Amygdala (tissue), 56 donors: Measurements from ENCODE around the gene SLC6A11.
A peak's percentile ranks its signal among the peaks of the same experiment; 100 is the strongest.

Experiments used
- DNase-seq, 56 donors: peaks; one replicate each; lab custom pipeline; 2025; lab: John Stamatoyannopoulos, UW

The SLC6A11 gene

DNA sequence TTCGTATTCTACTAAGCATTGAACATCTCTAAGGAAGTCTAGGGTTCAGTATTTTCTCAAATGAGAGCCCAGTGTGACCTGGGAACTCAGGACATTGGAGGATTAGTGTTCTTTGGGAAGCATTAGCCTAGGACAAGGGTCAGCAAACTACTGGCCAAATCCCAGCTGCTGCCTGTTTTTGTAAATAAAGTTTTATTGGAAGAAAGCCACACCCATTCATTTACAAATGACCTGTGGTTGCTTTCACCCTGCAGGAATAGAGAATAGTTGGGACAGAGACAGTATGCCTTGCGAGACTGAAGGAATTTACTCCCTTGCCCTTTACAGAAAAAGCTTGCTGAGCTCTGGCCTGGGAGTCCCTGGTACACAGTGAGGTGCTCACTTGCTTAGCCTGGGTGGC lies 20.6 kb downstream of the SLC6A11 start:
- DNase-seq, result no peak

DNA sequence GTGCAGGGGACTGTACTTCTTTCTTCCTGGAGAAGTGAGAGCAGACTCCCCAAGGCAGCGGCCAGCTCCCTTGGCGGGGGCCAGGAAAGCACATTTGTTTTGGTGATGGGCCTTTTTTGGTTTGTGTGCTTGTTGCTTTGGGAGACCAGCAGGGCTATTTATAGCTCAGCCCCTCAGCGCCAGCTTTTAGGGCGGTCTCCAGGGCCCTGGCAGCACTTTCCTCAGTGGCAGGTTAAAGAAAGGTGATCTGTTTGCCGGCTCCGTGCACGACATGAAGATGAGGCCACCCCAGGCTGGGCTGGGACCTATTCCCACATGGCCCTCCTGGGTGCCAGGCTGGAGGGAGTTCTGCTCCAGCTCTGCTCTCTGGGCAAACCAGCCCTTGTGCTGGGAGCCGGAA lies 21.8 kb downstream of the SLC6A11 start:
- DNase-seq, result peak in 20 of 56 donors; percentile 7 to 66 (median 38)

DNA sequence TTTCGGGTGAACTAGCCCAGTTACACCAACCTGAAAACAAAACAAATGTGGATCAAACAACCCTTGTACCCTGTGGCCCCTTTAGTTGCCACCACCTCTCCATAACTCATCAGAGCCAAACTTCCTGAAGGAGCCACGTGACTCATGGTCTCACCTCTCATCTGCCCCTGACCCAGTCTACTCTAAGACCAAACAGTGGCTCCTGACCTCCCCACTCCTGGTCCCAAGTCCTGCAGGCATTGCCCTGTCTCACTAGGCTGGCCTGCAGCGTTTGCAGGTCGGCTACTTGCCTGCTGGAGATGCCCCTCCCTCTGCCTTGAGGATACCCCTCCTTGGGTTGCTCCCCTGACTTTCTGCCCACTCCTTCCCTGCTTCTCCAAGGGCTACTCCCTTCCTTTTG lies 23.1 kb downstream of the SLC6A11 start:
- no peak for DNase-seq

DNA sequence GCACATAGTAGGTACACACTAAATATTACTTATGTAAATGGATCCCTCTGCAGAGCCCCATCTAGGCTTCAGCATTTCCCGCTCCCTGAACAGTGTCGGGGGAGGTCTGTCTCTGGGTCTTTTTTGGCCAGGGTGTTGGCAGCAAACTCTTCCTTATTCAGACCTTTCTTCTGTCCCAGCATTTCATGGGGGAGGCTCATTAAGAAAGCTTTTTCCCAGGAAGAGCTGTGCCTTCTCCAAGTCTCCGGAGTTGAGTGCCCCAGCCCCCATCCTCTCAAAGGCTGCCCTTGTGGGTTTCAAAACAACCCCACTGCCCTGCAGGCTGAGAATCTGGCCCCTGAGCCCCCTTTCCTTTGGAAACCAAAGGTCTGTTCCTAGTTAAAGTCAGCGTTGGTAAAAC lies 25.1 kb downstream of the SLC6A11 start:
- peak in 4 of 56 donors; percentile 16 to 30 (median 20) for DNase-seq

- DNase-seq, result no peak
Measured at GRCh38 chr3:10843378-10843777, 27.4 kb downstream of the SLC6A11 start.

DNA sequence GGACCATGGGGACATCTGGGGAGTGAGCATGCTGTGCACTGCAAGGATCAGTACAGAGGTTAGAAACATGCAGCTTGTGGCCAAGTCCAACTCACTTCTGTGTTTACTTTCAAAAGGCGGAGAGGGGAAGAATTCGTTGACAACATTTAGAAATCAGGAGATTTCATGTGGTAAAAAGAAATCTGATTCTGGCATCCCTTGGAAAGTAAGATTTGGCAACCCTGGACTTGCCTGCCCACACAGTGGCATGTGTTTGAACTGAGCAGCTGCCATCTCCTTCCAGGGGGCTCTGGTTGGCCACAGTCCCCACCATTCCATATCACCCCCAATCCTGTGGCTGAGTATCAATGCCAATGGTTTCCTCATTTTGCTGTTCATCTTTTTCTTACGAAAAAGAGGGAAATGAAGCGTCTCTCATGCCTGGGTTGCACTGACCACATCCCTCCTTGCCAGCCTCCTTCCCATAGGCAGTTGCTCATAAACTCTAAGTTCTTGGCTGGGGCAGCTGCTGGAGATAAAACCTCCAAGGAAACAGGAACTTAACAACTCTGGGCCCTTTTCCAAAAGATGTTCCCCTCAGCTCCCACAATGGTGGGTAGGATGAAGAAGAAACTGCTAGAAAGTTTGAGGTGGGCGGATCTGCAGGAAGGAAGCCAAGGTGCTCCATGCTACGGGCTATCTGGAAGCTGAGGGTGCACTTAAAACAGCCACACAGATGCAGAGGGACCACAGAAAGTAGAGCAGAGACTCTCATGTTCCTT lies 29.2 kb downstream of the SLC6A11 start:
- peak in 1 of 56 donors; percentile 32 for DNase-seq

DNA sequence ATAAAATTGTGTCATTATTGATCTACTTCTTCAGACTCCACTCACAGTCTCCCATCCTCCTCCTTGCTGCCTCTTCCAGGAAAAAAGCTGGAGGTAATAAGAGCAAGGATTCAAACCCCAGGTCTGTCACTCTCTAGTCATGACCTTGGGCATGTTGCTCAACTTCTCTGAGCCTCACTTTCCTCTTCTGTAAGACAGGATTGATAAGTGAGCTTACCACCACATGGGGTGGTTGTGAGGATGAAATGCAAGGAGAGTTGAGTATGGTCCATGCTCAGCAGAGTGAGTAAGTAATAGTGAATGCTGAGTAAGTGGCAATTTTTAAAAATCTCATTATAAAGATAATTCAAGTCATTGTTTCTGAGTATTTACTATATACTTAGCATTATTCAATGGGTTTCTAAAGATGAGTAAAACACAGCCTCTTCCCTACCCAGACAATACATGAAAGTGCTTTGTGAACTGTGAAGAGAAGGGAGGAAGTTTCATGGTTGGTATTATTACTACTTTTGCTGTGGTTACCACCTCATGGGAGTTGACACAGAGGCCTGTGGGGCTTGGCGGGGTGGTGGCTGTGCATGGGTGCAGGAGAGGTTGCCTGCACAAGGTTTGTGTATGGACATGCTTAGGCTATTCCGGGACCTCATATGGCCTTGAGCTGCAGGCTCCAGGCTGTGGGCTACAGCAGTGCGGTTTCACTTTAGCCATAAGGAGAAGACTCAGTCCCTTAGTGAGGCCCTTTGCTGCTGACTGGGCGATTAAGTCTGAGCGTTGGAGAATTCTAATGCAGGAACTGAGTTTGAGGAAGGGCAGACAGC lies 30.0 kb downstream of the SLC6A11 start:
- DNase-seq, result peak in 1 of 56 donors; percentile 26

DNA sequence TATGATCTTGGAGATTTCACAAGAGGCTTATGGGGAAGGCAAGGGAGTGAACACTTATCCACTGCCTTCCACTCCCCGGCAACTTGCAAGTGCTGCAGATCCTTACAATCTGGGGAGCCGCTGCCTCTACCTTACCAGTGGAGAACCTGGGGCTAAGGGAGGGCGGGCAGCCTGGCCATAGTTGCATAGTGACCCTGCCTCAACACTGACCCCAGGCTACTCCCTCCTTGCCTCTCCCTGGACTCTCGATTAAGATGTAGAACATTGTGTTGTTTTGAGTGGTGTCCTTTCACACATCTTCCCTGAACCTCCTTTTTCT lies 30.6 kb downstream of the SLC6A11 start:
- DNase-seq, result no peak

GRCh38 chr3:10848261-10848660 lies 32.2 kb downstream of the SLC6A11 start:
- DNase-seq, result no peak

DNA sequence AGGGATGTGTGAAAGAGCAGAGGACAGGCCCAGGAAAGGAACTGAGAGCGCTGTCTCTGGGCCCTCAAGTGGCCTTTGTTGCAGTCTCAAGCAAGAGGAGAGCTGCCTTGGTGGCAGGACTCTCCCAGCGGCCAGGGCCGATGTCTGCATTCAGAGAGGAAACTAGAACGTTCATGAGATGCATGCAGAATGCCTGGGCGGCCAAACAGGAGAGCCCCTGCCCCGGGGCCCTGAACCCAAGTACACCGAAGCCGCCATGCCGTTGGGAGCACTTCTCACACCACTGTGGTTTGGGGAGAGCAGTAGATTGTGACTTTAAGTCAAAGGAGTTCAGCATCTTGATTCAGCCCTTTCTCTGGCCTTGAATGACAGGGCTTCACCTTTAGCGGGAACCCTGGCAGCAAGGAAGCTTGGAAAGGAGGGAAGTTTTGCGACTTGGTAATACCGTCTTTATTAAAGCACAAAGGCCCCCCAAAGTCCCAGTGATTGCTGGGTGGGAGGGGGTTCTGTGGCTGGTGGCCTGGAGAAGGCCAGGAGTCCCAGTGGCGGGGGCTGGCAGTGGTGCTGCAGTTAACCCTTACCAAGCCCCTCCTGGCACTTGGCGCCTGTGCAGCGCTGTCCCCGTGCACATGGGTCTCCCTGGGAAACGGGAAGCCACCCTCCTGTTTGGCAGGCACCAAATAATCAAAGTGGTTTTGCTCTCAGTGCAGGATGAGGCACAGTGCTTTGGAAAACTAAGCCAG lies 36.2 kb downstream of the SLC6A11 start:
- peak in 24 of 56 donors; percentile 12 to 71 (median 39) for DNase-seq

DNA sequence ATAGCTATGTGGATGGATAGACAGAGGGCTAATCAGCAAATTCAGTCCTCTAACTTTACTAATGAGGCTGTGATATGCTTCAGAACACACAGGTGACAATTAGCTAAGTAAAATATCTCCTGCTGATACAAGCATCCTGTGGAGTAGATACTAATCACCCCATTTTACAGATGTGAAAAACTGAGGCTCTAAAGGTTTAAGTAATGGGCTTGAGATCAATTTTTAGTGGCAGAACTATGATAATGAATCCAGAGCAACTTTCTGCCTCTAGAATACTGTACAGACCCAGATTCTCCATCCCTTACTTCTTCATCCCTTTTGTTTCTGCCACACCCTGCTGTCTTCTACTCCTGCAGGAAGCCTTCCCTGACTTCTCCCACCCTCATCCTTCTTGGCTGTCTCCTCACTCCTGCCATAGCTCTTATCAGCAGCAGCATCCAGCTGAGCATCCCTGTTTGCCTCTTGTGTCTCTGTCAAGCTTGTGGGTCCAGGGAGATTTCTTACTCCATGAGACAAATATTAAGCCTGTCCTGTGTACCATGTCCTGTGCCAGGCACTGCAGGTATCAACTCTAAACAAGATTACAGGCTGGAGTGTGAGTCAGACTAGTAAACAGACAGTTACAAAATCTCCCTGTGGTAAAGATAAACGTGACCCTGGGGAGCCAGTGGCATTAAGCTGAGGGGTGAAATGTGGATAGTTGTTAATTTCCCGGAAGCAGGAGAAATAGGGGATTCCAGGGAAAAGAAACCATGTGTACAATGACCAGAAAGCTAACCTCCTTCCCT lies 39.2 kb downstream of the SLC6A11 start:
- no peak for DNase-seq

DNA sequence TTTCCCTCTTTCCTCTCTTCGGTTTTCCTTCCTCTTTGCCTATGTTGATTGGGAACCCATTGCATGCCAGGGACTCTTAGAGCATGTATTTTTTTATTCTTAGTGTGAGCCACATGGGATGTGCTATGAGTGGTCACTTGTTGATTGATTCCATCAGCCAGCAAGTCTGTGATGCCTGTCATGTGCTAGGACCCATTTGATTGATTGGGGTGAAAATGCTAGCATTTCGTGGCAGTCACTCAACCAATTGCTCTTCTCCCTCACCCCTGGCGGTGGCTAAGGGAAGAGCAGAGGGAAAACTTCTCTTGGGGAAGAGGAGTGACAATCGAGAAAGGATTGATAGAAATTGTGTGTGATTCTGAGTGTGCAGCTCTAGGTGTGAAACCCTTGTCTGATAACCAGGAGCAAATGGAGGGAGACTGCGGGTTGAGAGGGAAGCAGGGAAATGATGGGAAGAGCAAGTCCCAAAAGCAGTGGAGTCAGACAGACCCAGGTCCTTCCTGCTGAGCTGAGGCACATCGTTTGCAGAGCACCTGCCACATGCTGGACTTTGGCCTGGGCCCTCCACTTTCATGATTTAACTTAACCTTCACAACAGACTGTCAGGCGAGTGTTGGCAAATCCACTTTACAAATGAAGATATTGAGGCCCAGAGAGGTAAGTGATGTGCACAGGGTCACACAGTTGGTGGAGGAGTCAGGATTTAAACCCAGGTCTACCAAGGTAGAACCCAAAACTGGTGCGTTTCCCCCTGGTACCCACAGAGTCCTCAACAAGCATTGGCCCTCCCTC lies 40.0 kb downstream of the SLC6A11 start:
- DNase-seq, result no peak

- DNase-seq, result no peak
Measured at GRCh38 chr3:10857235-10857634, 41.2 kb downstream of the SLC6A11 start.

GRCh38 chr3:10858091-10858490 lies 42.1 kb downstream of the SLC6A11 start:
- DNase-seq, result no peak

DNA sequence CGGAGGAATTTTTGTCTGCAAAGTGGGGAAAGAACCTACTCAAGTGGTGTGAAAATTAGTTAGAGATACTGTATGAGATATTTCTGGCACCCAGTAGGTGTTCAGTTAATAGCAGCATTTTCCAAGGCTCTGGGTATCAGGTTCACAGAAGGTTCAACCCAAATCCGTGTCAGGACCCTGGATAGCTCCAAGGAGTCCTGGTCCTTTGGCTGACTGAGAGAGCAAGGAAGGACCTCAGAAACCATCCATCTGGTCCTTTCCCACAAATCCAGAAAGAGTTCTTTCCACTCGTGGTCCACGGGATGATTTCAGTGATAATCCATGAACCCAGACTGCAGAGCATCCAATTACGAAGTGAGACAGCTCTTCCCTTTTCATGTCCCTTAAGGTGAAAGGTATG lies 51.4 kb downstream of the SLC6A11 start:
- no peak for DNase-seq

- no peak for DNase-seq
Measured at GRCh38 chr3:10869460-10869859, 53.4 kb downstream of the SLC6A11 start.

DNA sequence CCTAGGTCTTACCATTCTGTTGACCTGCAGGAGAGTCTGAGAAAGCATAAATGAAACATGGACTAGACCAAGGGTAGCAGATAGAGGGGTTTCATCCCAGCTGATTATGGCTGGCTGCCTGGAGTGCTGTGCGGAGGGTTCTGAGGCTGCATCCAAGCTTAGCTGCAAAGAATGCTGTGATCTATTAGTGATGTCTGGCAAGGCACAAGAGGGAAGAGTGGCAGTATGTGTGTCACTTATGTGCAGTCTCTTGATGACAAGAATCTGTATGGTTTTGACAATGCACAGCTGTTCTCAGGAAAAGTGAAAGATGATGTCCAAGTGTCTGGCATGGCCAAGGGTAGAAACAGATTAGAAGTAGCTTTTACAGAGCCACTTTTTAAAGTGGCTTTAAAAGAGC lies 54.3 kb downstream of the SLC6A11 start:
- no peak for DNase-seq

- DNase-seq, result no peak
Measured at GRCh38 chr3:10873415-10873814, 57.4 kb downstream of the SLC6A11 start.

- DNase-seq, result no peak
Measured at GRCh38 chr3:10875914-10876313, 59.9 kb downstream of the SLC6A11 start.

DNA sequence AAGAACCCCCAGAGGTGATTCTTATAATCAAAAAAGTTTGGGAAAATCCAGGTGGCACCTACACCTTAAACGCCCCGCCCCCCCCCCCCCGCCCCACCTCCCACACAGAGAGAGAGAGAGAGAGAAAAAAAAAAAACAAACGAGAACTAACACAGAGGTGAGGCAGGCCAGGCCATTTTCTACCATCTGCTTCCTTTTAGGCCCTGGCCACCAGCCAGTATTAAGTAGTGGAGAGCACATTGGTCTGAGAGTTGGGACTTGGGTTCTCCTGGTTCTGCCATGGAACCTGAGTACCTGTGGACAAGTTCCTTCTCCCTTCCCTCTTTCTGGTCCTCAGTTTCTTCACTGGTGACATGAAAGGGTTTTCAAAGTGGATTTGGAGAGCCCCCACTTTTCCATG lies 60.6 kb downstream of the SLC6A11 start:
- DNase-seq, result no peak
